ENCODE data around the gene AIF1. TPM values are rescaled to one million over a fixed set of nuclear protein-coding genes. Genes with fewer than 3 reads are reported as not detected.

The AIF1 gene
- total RNA-seq, 2 donors from 2014 or later, result 8.3 to 27.3 TPM

- H3K27me3 ChIP-seq, result no peaks in the 10 kb centered on the region
These were observed 41.6 kb upstream of the AIF1 start for GRCh38 chr6:31573239-31574105.

GRCh38 chr6:31574106-31575061 lies 40.6 kb upstream of the AIF1 start:
- H3K27ac ChIP-seq, result peak overlapping the region in 1 of 2 donors; percentile 35
- DNase-seq (ENCODE audit: low spot score), result no peak

More at GRCh38 chr6:31573239-31574105, 41.6 kb upstream of the AIF1 start:
- no peaks in the 10 kb centered on the region for H3K4me1 ChIP-seq
- H3K4me3 ChIP-seq, result no peak overlapping the region
- no peak for DNase-seq (ENCODE audit: low spot score)
- no peak for TF ChIP-seq CTCF (IDR thresholded peaks at IDR 0.05)
- H3K27ac ChIP-seq, result no peak overlapping the region
- H3K9me3 ChIP-seq, result no peaks in the 10 kb centered on the region
- no peaks in the 10 kb centered on the region for H3K36me3 ChIP-seq

GRCh38 chr6:31575335-31575901 lies 39.6 kb upstream of the AIF1 start, which contains the start of gene TNF:
TNF (plus strand) TSS chr6:31575565; CDS start chr6:31575742, 177 bp downstream.
- no peaks in the 10 kb centered on the region for H3K27me3 ChIP-seq
- no peaks in the 10 kb centered on the region for H3K9me3 ChIP-seq
- peak within 1 kb of the TSS; percentile 25 to 42 for H3K4me3 ChIP-seq
- H3K4me1 ChIP-seq, result peaks cover 0 to 1% of the 10 kb centered on the region in 2 donors
- no peak for TF ChIP-seq CTCF (IDR thresholded peaks at IDR 0.05)
- H3K27ac ChIP-seq, result peak within 1 kb of the TSS; percentile 35 to 39
- H3K36me3 ChIP-seq, result no peaks in the 10 kb centered on the region
- peak; percentile 69 for DNase-seq (ENCODE audit: low spot score)

More at GRCh38 chr6:31574106-31575061, 40.6 kb upstream of the AIF1 start:
- Histone ChIP-seq H3K27me3 (no peaks in the 10 kb centered on the region), H3K36me3 (no peaks in the 10 kb centered on the region), H3K9me3 (no peaks in the 10 kb centered on the region), H3K4me1 (no peaks in the 10 kb centered on the region), H3K4me3 (no peak overlapping the region)
- no peak for TF ChIP-seq CTCF (IDR thresholded peaks at IDR 0.05)

- Histone ChIP-seq H3K4me3 (peak overlapping the region; percentile 25 to 42), H3K27ac (peak overlapping the region; percentile 35 to 39), H3K27me3 (no peaks in the 10 kb centered on the region), H3K4me1 (peaks cover 0 to 5% of the 10 kb centered on the region in 2 donors), H3K9me3 (no peaks in the 10 kb centered on the region), H3K36me3 (no peaks in the 10 kb centered on the region)
- DNase-seq (ENCODE audit: low spot score), result no peak
- no peak for TF ChIP-seq CTCF (IDR thresholded peaks at IDR 0.05)
These were observed 38.9 kb upstream of the AIF1 start for GRCh38 chr6:31575952-31576685.

Data from right atrium auricular region (tissue), 2 donors.